ENCODE results near the gene LY6G6D. TPM values are rescaled to one million over a fixed set of nuclear protein-coding genes. Genes with fewer than 3 reads are reported as not detected.

Gene LY6G6D
- total and polyA plus RNA-seq, 2 donors (not counting 1 experiment from before 2014, with no cell fraction given): not detected

- peak; percentile 90 for DNase-seq
- Histone ChIP-seq H3K79me2 (ENCODE audit: control insufficient read depth, insufficient read depth, low read length) (peaks cover 38% of the 10 kb centered on the region), H4K20me1 (ENCODE audit: control insufficient read depth, insufficient read depth, low read length, poor library complexity, severe bottlenecking) (peaks cover 15% of the 10 kb centered on the region), H3K4me1 (ENCODE audit: control insufficient read depth in 2 of 2, insufficient read depth in 2 of 2, low read length in 2 of 2) (peaks cover 49 to 58% of the 10 kb centered on the region in 2 donors), H3K36me3 (replicated peaks in 1 of 2; ENCODE audit: control extremely low read depth in 1 of 2, control insufficient read depth in 1 of 2, extremely low read depth in 1 of 2, insufficient read depth in 2 of 2, low read length in 1 of 2) (peaks cover 4 to 57% of the 10 kb centered on the region in 2 experiments), H3K9ac (ENCODE audit: low read length) (peak overlapping the region; percentile 90), H2AFZ (ENCODE audit: insufficient read depth, low read depth, low read length, poor library complexity, severe bottlenecking) (peak overlapping the region; percentile 81), H3K4me2 (replicated peaks; ENCODE audit: low read depth, low read length, poor library complexity, severe bottlenecking) (peak overlapping the region; percentile 88), H3K4me3 (ENCODE audit: control extremely low read depth in 1 of 5, extremely low read depth in 1 of 5, insufficient read depth in 1 of 5, low read depth in 2 of 5, low read length in 4 of 5) (peak overlapping the region; percentile 67 to 94 (median 85)), H3K27ac (ENCODE audit: low read length in 2 of 2) (peak overlapping the region; percentile 78 to 82), H3K9me3 (ENCODE audit: control extremely low read depth in 1 of 3, control insufficient read depth in 2 of 3, insufficient read depth in 1 of 3, low read length in 2 of 3) (no peaks in the 10 kb centered on the region), H3K27me3 (replicated peaks in 1 of 4; ENCODE audit: control extremely low read depth in 1 of 4, control insufficient read depth in 3 of 4, insufficient read depth in 4 of 4, low read length in 3 of 4) (no peaks in the 10 kb centered on the region)
- no peaks in the 10 kb centered on the region for H3K9me3 Mint-ChIP-seq (ENCODE audit: insufficient read depth)
- TF ChIP-seq EZH2 (IDR thresholded peaks at IDR 0.05; ENCODE audit: borderline replicate concordance, insufficient read depth, low read depth, low read length, poor library complexity, severe bottlenecking): no peak
- peak; percentile 89 for TF ChIP-seq CTCF (IDR thresholded peaks at IDR 0.05)
- intact Hi-C loops (cut with micrococcal nuclease): loop anchor here (1.0 kb wide), 2 partner anchors 26 to 40 kb away; partner anchors contain the start of gene ABHD16A
- POLR2A ChIA-PET: interaction anchor here (1.0 to 2.5 kb wide), 9 partner anchors 10 to 168 kb away, joined by 3 to 28 read pairs (median 9); partner anchors contain the start of genes ABHD16A, EHMT2, HSPA1A and HSPA1L
- CTCF ChIA-PET: interaction anchor here (0.6 to 6.3 kb wide), 26 partner anchors 9 to 169 kb away, joined by 3 to 90 read pairs (median 4); partner anchors contain the start of genes ABHD16A, CLIC1, GPANK1 and HSPA1A
- no peaks in the 10 kb centered on the region for H3K27me3 Mint-ChIP-seq
- 0% methylated on average over 18 of the region's 29 CpGs for WGBS (ENCODE audit: insufficient coverage)
- ATAC-seq (ENCODE audit: low read depth): peak; percentile 48
- H3K4me3 Mint-ChIP-seq: peak overlapping the region; percentile 99
- H3K27ac Mint-ChIP-seq: peak overlapping the region; percentile 97
- peaks cover 72% of the 10 kb centered on the region for H3K4me1 Mint-ChIP-seq
Observed at GRCh38 chr6:31729515-31729978, 14.4 kb downstream of the LY6G6D start.
